Retinal pigment epithelial cell (primary cell): ENCODE results near the gene FSTL1.
"Not testable (repeated sequence)": the region's sequence is repeated elsewhere in the genome, so short reads cannot be mapped to it uniquely, and the experiment has no call there.

Experiments
- DNase-seq: peaks from one replicate; pipeline ENCODE4 v3.0.0-alpha.2; 2010; ENCODE audit warnings: low read depth
- H3K4me3 ChIP-seq: 2 replicates; pipeline ENCODE4 v1.5.1; 2011; ENCODE audit warnings: mild to moderate bottlenecking, low read length, control low read depth, moderate library complexity
- TF ChIP-seq, protein P1 (sequence below): conservative IDR thresholded peaks from 2 replicates; pipeline ENCODE4 v1.5.1; 2011; ENCODE audit warnings: low read depth, low read length, control low read depth, inconsistent platforms

The FSTL1 gene

DNA sequence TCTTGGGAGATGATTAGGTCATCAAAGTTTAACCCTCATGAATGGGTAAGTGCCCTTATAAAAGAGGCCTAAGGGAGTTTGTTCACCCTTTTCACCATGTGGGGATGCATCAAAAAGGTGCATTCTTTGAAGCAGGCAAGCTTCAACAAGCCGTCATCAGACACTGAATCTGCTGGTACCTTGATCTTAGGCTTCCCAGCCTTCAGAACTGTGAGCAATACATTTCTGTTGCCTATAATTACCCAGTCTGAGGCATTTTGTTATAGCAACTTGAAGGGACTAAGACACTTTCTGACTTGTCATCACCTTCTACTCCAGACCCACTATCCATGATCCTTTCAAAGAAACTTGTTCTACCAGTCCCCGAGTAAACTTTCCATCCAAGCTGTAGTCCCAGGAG lies 57.0 kb downstream of the FSTL1 start:
- TF ChIP-seq, protein P1, sequence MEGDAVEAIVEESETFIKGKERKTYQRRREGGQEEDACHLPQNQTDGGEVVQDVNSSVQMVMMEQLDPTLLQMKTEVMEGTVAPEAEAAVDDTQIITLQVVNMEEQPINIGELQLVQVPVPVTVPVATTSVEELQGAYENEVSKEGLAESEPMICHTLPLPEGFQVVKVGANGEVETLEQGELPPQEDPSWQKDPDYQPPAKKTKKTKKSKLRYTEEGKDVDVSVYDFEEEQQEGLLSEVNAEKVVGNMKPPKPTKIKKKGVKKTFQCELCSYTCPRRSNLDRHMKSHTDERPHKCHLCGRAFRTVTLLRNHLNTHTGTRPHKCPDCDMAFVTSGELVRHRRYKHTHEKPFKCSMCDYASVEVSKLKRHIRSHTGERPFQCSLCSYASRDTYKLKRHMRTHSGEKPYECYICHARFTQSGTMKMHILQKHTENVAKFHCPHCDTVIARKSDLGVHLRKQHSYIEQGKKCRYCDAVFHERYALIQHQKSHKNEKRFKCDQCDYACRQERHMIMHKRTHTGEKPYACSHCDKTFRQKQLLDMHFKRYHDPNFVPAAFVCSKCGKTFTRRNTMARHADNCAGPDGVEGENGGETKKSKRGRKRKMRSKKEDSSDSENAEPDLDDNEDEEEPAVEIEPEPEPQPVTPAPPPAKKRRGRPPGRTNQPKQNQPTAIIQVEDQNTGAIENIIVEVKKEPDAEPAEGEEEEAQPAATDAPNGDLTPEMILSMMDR, result no peak
- DNase-seq, result no peak

DNA sequence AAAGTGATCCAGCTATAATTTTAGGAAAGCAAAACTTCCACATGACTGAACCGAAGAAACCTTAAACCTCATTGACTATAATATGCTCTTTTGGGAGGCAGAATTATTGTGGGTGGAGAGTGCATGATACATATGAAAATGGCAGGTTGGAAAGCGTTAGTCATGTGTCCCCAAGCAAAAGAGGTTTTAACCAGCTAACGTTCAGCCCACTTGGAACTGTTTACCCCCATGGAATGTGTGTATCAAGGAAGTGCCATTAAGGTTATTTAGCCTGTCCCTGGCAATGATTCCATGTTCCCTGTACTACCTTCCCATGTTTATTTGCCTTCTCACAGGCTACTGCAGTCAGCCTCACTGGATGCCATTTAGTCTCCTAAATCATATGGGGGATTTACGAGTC lies 57.5 kb downstream of the FSTL1 start:
- TF ChIP-seq, protein P1, result no peak
- no peak for DNase-seq
- no peak overlapping the region for H3K4me3 ChIP-seq

More for the DNA sequence above, 57.0 kb downstream of the FSTL1 start:
- no peak overlapping the region for H3K4me3 ChIP-seq

DNA sequence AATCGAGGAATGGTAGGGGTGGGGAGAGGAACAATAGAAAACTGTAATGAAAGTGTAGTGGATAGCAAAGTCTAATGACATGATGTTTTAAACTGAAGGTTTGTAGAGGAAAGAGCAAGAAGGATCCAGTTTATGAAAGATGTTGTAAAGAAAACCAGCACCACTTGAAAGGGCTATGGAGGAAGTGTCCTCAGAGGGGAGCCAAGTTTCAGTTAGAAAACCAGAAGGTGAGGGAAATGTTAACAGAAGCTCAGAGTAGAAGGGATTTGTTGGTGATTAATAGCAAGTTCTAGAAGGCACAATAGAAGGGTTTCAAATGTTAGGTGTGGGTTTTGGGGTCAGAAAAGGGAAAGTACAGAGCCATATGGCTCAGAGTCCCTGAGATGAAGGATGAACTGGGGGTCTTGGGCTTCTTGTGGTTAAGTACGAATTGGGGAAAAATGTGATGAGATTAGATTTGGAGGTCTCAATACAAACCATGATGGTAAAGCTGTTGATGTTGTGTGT lies 67.8 kb downstream of the FSTL1 start:
- no peak overlapping the region for H3K4me3 ChIP-seq
- DNase-seq, result no peak
- TF ChIP-seq, protein P1, result no peak

DNA sequence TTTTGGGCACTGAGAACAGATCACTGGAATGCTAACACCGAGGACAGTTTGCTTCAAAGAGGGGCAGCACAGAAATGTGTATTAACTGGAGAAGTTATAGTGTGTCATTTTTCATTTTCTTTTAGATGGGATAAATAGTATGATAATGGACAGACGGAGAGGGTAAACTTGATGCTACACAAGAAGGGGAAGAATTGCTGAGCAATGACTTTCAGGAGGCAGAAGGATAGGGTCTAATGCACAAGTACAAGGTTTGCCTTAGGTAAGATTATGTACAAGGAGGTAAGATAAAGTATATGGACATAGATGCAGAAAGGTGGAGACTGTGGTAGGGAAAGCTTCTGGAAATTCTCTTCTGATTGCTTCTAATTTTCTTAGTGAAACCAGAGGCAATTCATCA lies 69.3 kb downstream of the FSTL1 start:
- no peak for DNase-seq
- TF ChIP-seq, protein P1, result no peak
- H3K4me3 ChIP-seq, result no peak overlapping the region

DNA sequence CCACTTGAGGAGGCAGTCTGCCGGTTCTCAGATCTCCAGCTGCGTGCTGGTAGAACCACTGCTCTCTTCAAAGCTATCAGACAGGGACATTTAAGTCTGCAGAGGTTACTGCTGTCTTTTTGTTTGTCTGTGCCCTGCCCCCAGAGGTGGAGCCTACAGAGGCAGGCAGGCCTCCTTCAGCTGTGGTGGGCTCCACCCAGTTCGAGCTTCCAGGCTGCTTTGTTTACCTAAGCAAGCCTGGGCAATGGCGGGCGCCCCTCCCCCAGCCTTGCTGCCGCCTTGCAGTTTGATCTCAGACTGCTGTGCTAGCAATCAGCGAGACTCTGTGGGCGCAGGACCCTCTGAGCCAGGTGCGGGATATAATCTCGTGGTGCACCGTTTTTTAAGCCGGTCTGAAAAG lies 72.8 kb downstream of the FSTL1 start:
- DNase-seq, H3K4me3 ChIP-seq: not testable (repeated sequence)

DNA sequence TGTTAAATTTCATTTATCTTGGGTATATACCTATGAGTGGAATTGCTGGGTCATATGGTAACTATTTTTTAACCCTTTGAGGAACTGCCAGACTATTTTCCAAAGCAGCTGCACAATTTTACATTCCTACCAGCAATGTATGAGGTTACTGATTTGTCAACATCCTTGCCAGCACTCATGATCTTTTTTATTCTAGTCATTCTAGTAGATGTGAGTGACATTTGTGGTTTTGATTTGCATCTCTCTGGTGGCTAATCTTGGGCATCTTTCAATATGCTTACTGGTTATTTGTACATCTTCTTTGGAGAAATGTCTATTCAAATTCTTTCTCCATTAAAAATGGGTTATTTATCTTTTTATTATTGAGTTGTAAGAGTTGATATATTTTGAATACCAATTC lies 80.3 kb downstream of the FSTL1 start:
- TF ChIP-seq, protein P1, result no peak
- no peak for DNase-seq
- no peak overlapping the region for H3K4me3 ChIP-seq

DNA sequence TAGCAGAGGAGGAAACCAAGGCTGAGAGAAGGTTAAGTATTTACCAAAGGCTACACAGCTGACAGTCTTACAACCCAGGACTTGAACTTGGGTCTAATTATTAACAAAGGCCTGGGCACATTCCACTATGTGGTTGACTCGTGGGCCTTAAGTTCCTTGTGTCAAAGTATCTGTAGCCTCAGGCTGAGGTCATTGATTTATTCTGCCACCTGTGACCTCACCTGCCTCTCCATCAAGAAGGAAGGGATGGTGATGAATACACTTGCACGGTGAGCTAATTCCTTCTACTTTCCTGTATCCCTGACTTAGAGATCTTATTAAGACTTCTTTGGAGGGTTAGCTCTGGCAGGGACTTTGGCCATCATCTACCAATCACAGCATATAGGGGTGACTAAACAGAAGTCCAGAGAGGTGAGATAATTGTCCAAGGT lies 81.7 kb downstream of the FSTL1 start:
- no peak for DNase-seq

More for the DNA sequence above, 81.7 kb downstream of the FSTL1 start:
- H3K4me3 ChIP-seq, result no peak overlapping the region
- TF ChIP-seq, protein P1, result no peak
